NCI-H510A treated with DMSO at 0.1 percent for 48 hours (cell line): ENCODE data around the gene ALCAM.
"Not testable (repeated sequence)": the region's sequence is repeated elsewhere in the genome, so short reads cannot be mapped to it uniquely, and the experiment has no call there.

ENCODE experiments used
- DNase-seq: peaks from one replicate; lab custom pipeline; 2025; lab: John Stamatoyannopoulos, UW

The ALCAM gene

GRCh38 chr3:105388176-105388575, 21.5 kb downstream of the ALCAM start:
- DNase-seq = no peak

DNA sequence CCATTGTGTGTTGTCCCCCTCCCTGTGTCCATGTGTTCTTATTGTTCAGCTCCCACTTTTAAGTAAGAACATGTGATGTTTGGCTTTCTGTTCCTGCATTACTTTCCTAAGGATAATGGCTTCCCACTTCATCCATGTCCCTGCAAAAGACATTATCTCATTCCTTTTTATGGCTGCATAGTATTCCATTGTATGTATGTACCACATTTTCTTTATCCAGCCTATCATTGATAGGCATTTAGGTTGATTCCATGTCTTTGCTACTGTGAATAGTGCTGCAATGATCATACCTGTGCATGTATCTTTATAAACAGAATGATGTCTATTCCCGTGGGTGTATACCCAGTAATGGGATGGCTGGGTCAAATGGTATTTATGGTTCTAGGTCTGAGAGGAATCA, 23.1 kb downstream of the ALCAM start:
- DNase-seq = not testable (repeated sequence)

GRCh38 chr3:105392598-105392997, 25.9 kb downstream of the ALCAM start:
- not testable (repeated sequence) for DNase-seq

DNA sequence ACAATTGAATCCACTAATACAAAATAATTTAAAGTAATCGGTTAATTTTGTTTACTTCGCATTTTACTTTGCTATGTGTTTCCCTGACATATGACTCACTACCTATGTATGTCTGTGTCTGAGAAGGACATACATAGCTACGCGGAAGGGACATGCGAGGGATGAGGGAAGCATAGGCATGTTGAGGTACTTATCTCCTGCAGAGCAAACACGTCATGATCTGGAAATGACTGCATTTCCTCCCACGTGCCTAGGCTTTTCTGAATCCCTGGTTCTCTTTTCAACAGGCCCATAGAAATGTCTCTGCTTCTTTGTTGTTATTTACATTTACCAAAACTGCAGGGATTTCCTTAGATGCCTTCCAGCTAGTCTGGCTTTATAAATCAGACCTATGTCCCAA, 27.5 kb downstream of the ALCAM start:
- DNase-seq = no peak

DNA sequence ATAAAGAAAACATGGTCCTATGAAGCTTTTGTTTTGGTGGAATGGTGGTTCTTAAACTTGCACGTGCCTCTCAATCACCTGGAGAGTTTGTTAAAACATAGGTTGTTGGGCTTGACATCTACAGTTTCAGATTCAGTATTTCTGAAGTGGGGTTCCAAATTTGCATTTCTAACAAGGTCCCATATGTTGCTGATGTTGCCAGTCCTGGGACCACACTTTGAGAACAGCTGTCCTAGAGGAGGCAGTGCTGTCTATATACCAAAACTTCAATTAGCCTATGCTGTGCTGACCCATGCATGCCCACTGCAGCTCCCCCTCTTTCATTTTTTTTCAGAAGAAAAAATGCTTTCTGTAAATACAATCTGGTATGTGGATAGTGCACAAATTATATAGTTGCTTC, 31.3 kb downstream of the ALCAM start:
- DNase-seq = no peak

- no peak for DNase-seq
These were observed 31.7 kb downstream of the ALCAM start for GRCh38 chr3:105398437-105398836.

- DNase-seq = no peak
These were observed 32.4 kb downstream of the ALCAM start for GRCh38 chr3:105399062-105399461.

DNA sequence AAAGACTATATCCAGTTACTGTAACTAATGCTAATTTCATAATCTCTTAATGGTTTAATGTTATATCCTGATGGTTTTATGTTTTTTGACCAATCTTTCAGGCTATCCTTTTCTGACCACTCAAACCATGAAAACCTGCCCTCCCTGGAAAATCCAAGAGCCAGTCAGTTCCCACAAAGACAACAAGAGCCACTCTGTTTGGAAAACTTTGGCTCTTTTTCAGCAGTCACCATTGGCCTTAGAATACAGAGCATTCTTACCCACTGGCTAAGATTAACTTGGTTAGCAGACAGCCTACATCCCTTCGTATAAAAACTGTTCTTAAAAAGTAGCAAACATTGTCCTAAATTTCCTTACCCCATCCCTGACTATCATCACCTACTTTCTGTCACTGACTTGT, 32.9 kb downstream of the ALCAM start:
- no peak for DNase-seq

DNA sequence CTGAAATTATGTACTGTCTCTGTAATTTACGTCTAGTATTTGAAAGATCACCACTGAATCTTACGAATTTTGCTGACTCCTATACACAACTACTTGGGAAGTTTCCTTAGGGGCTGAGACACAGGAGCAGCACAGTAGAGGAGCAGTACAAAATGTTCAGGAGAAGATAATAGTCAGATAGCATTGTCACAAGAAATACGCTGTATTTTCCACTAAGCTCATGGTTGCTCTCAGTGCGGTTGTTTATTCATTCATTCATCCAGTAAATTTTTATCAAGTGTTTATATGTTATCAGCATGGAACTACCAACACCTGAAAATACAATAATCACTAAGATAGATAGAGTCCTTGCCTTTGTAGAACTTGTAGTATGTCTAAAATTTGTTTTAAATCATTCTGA, 34.5 kb downstream of the ALCAM start:
- no peak for DNase-seq

- no peak for DNase-seq
These were observed 35.0 kb downstream of the ALCAM start for GRCh38 chr3:105401691-105402149.

GRCh38 chr3:105402287-105402801, 35.6 kb downstream of the ALCAM start:
- DNase-seq = no peak

- not testable (repeated sequence) for DNase-seq
These were observed 36.3 kb downstream of the ALCAM start for GRCh38 chr3:105403034-105403433.

DNA sequence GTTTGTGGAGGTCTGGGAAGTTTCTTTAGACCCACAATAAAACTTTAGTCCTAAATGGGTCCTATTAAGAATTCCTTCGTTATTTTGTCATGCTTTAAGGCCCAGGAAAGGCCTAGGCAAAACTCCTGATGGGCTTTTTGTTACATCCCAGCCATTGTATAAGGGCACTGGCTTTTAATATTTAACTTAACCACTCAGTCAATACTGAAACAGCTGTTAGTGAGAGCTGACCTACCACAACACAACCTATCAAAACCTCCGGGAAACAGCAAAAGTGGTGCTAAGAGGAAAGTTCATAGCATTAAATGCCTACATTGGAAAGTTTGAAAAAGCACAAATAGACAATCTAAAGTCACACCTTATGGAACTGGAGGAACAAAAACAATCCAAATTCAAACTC, 39.6 kb downstream of the ALCAM start:
- DNase-seq = no peak

GRCh38 chr3:105409364-105409763, 42.7 kb downstream of the ALCAM start:
- no peak for DNase-seq

GRCh38 chr3:105413343-105413887, 46.7 kb downstream of the ALCAM start:
- DNase-seq = no peak

DNA sequence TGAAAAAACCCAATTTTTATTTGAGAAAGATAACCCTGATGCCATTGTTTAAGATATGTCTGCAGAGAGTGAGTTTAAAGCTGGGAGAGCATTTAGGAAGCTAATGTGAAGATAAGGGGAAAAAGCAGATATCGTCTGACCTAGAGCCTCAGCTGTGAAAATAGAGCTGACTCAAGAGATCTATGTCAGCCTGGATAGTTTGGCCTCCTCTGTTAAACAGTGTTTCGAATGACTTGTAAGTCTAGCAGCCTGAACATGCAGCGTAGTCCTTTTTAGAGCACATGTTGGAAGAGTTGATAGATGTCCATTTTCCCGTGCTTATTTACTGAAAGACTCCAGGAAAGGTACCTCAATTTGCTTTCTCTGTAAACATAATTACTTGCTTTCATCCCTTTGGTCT, 48.1 kb downstream of the ALCAM start:
- no peak for DNase-seq

DNA sequence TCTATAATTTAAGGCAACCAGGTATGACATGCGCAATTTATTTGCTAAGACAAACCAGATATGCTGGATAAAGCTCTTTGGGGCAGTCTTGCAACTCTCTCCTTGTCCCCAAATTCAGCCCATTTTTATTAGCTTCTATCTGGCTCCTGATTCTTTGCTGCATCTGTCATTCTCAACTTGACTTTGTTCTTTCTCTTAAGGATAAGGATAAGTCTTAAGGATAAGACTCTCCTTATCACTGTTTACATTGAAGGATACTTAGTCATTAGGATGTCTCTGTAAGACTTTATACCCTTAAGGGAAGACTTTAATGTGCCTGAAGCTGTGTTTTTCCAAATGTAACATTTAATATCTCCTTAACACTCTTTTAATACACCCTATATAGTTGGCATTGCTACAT, 49.2 kb downstream of the ALCAM start:
- DNase-seq = no peak

DNA sequence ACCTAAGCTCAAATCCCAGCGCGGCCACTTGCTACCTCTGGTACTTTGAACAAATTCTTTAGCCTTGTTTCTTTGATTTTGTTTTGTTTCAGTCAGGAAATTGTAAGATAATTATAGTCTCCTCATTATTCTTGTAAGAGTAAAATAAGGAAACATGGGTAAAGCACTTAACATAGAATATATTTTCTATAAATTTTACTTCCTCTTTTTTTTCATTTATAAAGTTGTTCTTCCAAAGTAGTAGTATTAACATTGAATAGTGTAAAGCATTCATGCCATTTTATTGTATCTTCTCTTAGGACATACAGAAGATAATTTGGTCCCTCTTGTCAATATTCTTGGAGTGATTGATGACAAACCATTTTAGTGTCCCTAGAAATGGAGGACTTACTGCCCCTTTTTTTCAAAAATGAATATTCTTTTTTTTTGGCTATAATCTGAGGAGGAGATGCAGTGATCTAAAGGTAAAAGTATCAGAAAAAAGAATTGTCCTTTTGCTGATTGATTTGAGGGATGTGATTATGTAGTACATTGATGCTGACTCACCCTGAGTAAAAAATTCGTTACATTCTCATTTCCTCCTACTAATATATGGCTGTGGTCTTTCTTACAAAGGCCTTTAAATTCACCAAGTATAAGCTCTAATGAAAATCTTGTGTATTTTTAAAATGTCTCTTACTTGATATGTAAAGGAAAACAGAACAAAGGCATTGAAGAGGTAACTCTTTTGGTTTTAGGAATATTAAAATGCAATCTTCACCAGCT, 51.0 kb downstream of the ALCAM start:
- DNase-seq = no peak

DNA sequence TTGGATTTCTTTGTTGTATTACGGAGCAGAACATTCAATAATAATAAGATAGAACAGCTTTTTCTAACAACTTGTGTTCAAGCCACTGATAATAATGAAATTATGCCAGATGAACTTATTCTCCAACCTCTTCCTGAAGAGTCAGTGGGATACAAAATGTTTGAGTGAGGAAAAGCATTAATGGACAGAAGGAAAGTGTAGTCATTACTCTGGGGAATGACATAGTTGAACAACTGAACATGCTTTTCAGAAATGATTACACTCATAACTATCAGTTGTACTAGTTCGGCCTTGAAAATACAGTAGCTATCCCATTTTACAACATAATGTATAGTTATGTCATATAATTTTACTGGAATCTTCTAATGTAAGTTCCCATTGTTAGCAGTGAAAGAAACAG, 55.9 kb downstream of the ALCAM start:
- DNase-seq = no peak

GRCh38 chr3:105423397-105423796, 56.7 kb downstream of the ALCAM start:
- DNase-seq = no peak

DNA sequence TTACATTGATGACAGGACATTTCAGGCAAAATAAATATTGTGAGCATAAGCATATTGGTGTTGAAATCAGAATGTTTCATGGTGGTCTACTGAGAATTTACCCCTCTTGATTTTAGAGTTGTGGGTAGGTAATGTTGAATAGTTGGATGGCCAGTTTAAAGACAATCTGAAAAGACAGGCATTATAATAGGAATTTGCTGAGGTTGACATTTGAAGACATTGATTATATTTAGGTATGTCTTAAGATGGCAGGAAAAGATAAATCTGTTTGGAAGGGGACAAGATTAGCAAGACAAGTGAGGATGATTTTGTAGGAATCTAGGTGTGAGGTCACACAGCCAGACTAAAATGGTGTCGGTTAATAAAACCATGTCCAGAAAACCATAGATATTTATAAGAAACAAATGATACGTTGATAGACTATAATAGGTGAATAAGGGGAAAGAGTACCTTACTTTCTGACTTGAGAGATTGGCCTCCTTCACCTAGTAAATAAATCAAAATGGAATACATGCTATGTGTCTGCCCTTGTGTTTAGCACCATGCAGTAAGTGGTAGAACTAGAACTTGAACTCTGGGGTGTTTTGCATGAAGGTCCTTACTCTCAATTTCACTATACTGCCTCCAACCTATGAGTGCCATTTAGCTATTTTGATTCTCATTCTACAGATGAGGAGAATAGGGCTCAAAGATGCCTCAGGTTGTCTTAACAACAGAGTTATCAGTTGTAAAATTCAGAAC, 57.9 kb downstream of the ALCAM start:
- no peak for DNase-seq

DNA sequence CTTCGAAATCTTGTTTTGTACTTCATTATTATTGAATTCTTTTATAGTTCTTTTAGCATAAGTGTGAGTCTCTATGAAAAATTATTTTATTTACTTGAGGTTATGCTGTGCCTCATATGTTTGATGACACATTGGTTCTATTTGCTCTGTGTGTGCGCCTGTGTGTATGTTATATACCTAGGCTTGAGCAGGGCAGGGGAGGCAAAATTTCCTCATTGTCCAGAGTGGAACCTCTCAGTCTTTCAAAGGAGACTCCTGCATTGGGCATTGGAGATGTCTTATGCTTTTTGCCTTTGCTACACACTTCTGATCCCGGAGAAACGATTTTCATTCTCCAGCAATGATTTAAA, 58.4 kb downstream of the ALCAM start:
- no peak for DNase-seq

GRCh38 chr3:105427332-105427731, 60.6 kb downstream of the ALCAM start:
- DNase-seq = no peak
